Left ventricle myocardium inferior (tissue), 1 donor: Measurements from ENCODE around the gene INHBA. TPM values are rescaled to one million over a fixed set of nuclear protein-coding genes. Genes with fewer than 3 reads are reported as not detected.

Experiments used
- DNase-seq: peaks from one replicate; pipeline ENCODE4 v3.0.0-alpha.2; 2020
- H3K27ac ChIP-seq: fragments of 200-600 bp; replicated peaks from 2 replicates; pipeline ENCODE4 v1.8.0; 2021
- H3K27me3 ChIP-seq: fragments of 200-600 bp; 2 replicates; pipeline ENCODE4 v1.8.0; 2021; ENCODE audit warnings: low read depth
- H3K36me3 ChIP-seq: fragments of 200-600 bp; 2 replicates; pipeline ENCODE4 v1.8.0; 2021
- H3K4me1 ChIP-seq: fragments of 200-600 bp; 2 replicates; pipeline ENCODE4 v1.8.0; 2021
- H3K4me3 ChIP-seq: fragments of 200-600 bp; 2 replicates; pipeline ENCODE4 v1.8.0; 2021; ENCODE audit warnings: mild to moderate bottlenecking, moderate library complexity
- H3K9me3 ChIP-seq: fragments of 200-600 bp; replicated peaks from 2 replicates; pipeline ENCODE4 v1.8.0; 2021
- intact Hi-C: fragments of 100-400 bp; cut with micrococcal nuclease; formaldehyde crosslinking; loops from one replicate; pipeline ENCODE4 v1.11.0; 2022
- total RNA-seq: library from RNA; stranded (reverse); fragmentation: NEBNext Ultra II Directional; extraction: Animal tissue kit (Norgen Biotek cat#: 25700); gene quantifications from one replicate; pipeline ENCODE4 v1.2.1, GENCODE V29; 2021
- TF ChIP-seq, protein P1 (sequence below): fragments of 200-600 bp; IDR thresholded peaks from 2 replicates; pipeline ENCODE4 v1.8.0; 2021; ENCODE audit warnings: antibody characterized with exemption, mild to moderate bottlenecking, borderline replicate concordance
- donor health status: DM: no; HTN: yes; CAD: no; lungs with severe emphysema.

The INHBA gene
- total RNA-seq, 1 donor from 2014 or later: 8.6 TPM

DNA sequence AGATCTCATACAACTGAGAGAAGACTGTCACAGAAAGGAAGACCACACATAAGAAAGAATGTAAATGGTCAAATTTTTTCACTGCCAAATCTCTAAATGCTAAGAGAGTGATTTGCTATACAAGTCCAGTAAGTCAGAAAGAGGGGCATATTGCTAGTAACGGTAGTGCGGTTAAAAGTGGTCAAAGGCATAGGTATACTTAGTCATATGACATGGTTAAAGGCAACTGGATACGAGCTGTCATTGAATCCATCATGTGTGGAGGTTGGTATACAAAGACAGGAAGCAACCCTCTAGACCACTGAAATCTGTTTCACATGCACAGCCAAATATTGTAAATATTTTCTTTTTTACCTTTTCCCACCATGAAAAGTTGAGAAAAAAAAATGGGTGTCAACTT is 4.8 kb downstream of the INHBA start:
- H3K4me1 ChIP-seq: peaks cover 29% of the 10 kb centered on the region
- no peaks in the 10 kb centered on the region for H3K36me3 ChIP-seq
- intact Hi-C loops: no loop called here
- no peak for DNase-seq
- peaks cover 85% of the 10 kb centered on the region for H3K27me3 ChIP-seq
- no peak overlapping the region for H3K27ac ChIP-seq
- H3K9me3 ChIP-seq: no peaks in the 10 kb centered on the region
- TF ChIP-seq, protein P1, sequence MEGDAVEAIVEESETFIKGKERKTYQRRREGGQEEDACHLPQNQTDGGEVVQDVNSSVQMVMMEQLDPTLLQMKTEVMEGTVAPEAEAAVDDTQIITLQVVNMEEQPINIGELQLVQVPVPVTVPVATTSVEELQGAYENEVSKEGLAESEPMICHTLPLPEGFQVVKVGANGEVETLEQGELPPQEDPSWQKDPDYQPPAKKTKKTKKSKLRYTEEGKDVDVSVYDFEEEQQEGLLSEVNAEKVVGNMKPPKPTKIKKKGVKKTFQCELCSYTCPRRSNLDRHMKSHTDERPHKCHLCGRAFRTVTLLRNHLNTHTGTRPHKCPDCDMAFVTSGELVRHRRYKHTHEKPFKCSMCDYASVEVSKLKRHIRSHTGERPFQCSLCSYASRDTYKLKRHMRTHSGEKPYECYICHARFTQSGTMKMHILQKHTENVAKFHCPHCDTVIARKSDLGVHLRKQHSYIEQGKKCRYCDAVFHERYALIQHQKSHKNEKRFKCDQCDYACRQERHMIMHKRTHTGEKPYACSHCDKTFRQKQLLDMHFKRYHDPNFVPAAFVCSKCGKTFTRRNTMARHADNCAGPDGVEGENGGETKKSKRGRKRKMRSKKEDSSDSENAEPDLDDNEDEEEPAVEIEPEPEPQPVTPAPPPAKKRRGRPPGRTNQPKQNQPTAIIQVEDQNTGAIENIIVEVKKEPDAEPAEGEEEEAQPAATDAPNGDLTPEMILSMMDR: no peak
- H3K4me3 ChIP-seq: peak overlapping the region; percentile 61

DNA sequence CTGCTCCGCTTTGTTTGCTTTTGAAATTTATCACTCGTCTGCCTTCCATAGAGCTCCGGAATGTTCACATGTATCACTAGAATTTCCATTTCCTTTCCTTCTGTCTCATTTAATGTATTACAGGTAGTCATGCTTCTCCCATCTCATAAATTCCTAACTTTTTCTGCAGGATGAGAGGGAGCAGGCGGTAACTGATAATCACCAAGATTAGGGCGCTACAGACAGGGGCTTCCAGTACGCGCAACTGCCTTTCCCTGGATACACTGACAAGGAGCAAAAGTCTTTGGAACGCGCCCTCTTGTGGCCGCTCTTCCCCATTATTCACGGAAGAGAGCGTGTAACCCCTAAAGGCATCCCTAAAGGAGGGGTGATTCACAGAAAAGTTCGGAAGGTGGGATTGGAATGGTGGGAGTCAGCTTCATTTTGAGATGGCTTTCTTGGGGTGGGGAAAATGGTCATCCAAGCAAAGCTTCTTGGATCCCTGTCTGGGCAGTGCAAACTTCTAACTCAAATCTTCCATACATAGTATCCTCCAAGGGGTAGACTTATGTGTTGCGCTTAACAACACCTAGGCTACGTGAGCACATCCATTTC is 6.5 kb downstream of the INHBA start:
- no peaks in the 10 kb centered on the region for H3K36me3 ChIP-seq
- intact Hi-C loops: no loop called here
- peak overlapping the region; percentile 54 for H3K4me3 ChIP-seq
- TF ChIP-seq, protein P1: peak; percentile 76
- peaks cover 70% of the 10 kb centered on the region for H3K27me3 ChIP-seq
- H3K9me3 ChIP-seq: no peaks in the 10 kb centered on the region
- peaks cover 42% of the 10 kb centered on the region for H3K4me1 ChIP-seq
- H3K27ac ChIP-seq: peak overlapping the region; percentile 69
- peak; percentile 69 for DNase-seq

DNA sequence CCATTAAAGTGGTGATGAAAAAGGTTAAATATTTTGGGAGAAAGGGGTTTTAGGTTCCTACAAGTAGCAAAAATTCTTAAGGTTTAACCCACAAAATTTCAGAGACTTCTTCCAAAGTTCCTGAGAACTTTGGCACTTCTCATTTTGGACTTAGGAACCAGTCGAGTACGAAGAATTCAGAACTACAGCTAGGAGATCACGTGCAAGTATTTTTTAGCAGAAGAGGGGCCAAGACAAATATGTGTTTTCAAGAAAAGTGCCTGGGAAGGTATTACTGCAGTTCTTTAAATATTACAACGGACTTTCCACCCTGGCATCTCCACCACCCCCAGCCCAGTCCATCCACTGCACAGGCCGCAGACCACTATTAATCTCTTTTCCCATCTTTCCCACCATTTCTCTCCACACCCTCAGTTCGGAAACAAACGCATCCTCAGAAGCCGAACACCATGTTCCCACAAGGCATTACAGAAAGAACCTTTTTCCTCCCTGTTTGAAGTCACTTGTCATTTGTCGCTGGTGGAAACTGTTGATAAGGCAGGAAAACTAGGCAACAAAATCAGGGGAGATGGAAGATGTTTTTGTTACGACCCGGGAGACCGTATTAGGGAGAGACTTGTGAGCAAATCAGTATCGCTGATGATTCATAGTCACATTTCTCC is 7.1 kb downstream of the INHBA start:
- H3K27ac ChIP-seq: peak overlapping the region; percentile 69
- no peaks in the 10 kb centered on the region for H3K36me3 ChIP-seq
- TF ChIP-seq, protein P1: no peak
- peaks cover 42% of the 10 kb centered on the region for H3K4me1 ChIP-seq
- peak overlapping the region; percentile 54 for H3K4me3 ChIP-seq
- intact Hi-C loops: no loop called here
- H3K27me3 ChIP-seq: peaks cover 64% of the 10 kb centered on the region
- no peak for DNase-seq
- H3K9me3 ChIP-seq: no peaks in the 10 kb centered on the region

DNA sequence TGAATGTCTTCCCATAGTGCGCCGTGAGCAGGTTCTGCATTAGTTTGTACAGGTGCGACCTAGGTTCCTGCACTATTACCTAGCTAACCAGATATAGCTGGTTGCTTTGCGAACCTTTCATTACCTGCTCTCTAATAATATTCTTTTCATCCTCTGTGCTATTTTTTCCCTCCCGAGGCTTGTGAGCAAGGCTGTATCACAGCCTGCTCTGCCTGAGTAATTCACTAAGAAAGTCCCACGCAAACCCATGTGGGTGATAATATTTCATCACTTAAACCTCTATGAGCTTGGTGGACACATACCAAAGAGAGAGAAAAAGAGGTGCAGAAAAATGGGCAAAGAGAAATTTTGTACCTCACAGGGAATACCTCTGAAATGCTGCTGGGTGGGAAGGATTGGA is 8.4 kb downstream of the INHBA start:
- H3K4me1 ChIP-seq: peaks cover 40% of the 10 kb centered on the region
- intact Hi-C loops: no loop called here

DNA sequence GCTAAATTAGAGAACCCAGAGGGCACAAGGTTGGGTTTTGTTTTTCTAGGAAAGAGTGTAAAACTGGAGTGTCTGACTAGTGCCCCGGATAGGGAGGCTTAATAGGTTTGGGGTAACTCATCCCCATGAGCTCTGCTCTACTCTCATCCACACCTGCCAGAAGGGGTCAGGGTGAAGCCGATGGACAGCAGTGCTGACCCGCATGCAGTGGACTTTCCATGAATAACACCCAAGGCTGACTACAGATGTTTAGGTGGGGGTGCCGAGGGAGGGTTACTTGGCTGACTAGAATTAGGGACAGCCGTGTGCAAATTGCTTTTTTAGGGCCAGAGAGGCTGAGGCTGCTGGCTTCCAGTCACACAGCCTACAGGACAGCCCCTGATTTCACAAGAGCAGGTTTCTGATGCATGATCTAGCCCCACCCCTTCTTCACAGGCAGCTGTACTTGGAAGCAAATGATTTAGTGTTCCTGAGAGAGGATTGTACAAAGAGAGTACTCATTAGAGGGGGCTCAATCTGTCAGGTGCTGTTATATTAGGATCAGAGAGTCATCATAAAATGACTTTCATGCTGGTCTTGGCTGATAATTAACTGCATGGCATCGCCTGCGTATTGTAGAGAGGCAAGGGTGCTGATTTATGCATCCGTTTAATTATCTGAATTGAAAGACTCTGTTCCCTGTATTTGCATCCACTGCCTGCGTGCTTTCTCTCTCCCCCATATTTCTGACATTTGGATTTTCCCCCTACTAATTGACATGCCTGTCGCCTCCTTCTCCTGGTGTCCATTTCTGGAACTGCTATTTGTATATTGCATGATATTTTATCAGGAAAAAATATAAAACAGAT is 9.5 kb downstream of the INHBA start:
- peaks cover 29% of the 10 kb centered on the region for H3K4me1 ChIP-seq
- H3K27me3 ChIP-seq: peaks cover 44% of the 10 kb centered on the region
- no peaks in the 10 kb centered on the region for H3K36me3 ChIP-seq
- DNase-seq: no peak
- TF ChIP-seq, protein P1: peak; percentile 25
- H3K4me3 ChIP-seq: no peak overlapping the region
- H3K27ac ChIP-seq: no peak overlapping the region
- no peaks in the 10 kb centered on the region for H3K9me3 ChIP-seq
- intact Hi-C loops: no loop called here

More for the DNA sequence above, 8.4 kb downstream of the INHBA start:
- DNase-seq: no peak
- H3K27me3 ChIP-seq: peaks cover 55% of the 10 kb centered on the region
- no peaks in the 10 kb centered on the region for H3K36me3 ChIP-seq
- no peaks in the 10 kb centered on the region for H3K9me3 ChIP-seq
- TF ChIP-seq, protein P1: no peak
- no peak overlapping the region for H3K27ac ChIP-seq
- H3K4me3 ChIP-seq: no peak overlapping the region
